NT2/D1 (cell line): ENCODE results near the gene CD164L2.

Source experiments
- SUZ12 ChIP-seq: IDR thresholded peaks from 2 replicates; pipeline ENCODE4 v1.6.1; 2011; ENCODE audit not compliant: insufficient read length, insufficient read depth; ENCODE audit errors: extremely low read depth
- ZNF274 ChIP-seq: IDR thresholded peaks from 2 replicates; pipeline ENCODE4 v1.6.1; 2011; ENCODE audit warnings: mild to moderate bottlenecking, low read depth, low read length

GRCh38 chr1:27351541-27352107, 31.5 kb downstream of the CD164L2 start:
- TF ChIP-seq SUZ12 (no peak), ZNF274 (no peak)
